Measurements from ENCODE around the gene KY.

KY gene

DNA sequence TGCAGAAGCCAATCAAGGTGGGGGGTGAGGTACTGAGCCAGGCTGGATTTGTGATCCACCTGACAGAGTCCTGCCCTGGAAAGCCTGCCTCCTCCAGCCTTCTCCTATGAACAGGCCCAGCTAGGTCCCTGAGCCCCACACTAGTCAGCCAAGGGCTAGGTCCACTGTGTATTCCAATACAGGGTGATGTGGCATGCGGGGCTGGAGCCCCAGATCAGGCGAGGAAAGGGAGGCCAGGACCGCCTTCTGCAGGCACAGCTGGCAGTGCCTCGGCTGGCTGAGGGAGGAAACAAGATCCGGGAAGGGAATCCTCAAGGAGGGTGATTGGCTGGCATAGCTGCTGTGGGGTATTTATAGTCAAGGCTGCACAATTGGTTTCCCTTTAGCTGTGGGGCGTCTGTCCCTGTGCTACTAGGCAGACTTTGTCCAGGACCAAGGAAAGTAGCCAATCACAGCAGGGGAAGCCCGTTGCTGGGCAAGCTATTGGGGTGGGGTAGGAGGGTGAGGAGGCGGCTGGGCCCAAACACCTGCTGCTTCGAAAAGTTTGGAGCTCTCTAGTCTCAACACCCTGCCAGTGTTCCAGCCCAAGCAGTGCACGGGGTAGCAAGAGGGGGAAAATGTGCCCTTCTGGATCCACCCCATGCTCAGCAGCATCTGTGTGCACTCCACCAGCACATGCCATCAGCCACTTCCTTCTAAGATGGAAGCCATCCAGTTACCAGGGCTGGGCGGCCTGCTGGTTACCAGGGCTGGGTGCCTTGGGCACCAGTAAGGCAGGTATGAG is 5.9 kb downstream of the KY start:
- no peaks in the 10 kb centered on the region for H3K36me3 ChIP-seq (ENCODE audit: insufficient read depth, low read length)
- no peak overlapping the region for H3K9ac ChIP-seq (ENCODE audit: low read depth, low read length)
- no peaks in the 10 kb centered on the region for H3K9me3 ChIP-seq (ENCODE audit: control insufficient read depth, insufficient read depth, low read length)
- H3K4me1 ChIP-seq (ENCODE audit: insufficient read depth, low read length): no peaks in the 10 kb centered on the region

DNA sequence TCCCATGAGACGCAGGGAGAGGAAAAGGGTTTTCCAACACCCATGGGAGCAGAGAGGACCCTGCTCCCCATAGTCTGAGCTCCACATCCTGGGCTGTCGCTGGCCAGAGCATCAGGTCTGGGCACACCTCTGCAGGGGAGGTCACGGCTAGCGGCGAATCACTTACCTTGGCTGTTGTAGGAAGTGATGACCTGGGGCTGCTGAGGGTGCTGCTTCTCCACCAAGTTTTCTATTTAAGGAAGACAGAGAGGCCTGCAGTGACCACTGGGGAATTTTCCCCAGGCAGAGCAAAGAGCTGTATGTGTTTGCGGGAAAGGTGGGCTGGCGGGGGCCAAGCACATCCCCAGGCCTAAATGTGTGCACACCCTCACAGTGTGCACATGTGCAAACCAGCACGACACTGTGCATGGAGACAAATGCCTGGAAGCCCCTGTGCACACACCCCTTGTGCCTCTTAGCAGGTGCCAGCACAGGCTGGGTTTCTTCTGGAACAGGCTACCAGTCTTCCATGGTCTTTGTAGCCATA is 7.6 kb downstream of the KY start:
- H3K9me3 ChIP-seq (ENCODE audit: control insufficient read depth, insufficient read depth, low read length): no peaks in the 10 kb centered on the region
- H3K9ac ChIP-seq (ENCODE audit: low read depth, low read length): no peak overlapping the region
- H3K36me3 ChIP-seq (ENCODE audit: insufficient read depth, low read length): no peaks in the 10 kb centered on the region
- no peaks in the 10 kb centered on the region for H3K4me1 ChIP-seq (ENCODE audit: insufficient read depth, low read length)

DNA sequence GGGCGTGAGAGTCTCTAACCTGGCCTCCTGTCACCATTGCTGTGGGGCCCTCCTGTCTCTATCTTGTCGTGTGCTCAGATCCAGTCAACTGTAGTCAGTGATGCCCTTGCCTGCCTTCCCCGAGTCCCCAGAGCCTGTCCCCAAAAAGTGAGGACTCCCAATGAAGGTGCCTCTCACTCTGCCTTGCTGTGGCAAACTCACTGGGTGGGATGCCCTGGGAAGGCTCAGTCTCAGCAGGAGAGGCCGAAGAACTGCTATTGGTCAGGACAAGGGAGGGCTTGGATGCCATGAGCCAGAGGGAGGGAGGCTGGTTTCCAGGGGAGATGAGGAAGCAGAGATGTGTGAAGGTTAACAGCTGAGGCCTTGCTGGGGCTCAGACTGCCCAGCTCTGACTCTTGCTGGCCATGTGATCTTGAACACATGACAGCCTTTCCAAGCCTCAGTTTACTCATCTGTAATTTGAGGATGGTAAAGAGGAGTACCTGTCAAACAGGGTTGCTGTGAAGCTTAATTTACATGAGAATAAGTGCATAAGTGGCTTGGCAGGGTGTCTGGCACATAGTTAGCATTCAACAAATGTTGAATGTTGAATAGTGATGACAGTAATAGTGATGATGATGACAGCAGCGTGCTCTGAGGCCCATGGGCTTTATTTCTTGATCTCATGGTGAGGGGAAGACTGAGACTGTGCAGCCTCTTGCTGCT is 8.2 kb downstream of the KY start:
- no peaks in the 10 kb centered on the region for H3K4me1 ChIP-seq (ENCODE audit: insufficient read depth, low read length)
- H3K9me3 ChIP-seq (ENCODE audit: control insufficient read depth, insufficient read depth, low read length): no peaks in the 10 kb centered on the region
- no peak overlapping the region for H3K9ac ChIP-seq (ENCODE audit: low read depth, low read length)
- no peaks in the 10 kb centered on the region for H3K36me3 ChIP-seq (ENCODE audit: insufficient read depth, low read length)

DNA sequence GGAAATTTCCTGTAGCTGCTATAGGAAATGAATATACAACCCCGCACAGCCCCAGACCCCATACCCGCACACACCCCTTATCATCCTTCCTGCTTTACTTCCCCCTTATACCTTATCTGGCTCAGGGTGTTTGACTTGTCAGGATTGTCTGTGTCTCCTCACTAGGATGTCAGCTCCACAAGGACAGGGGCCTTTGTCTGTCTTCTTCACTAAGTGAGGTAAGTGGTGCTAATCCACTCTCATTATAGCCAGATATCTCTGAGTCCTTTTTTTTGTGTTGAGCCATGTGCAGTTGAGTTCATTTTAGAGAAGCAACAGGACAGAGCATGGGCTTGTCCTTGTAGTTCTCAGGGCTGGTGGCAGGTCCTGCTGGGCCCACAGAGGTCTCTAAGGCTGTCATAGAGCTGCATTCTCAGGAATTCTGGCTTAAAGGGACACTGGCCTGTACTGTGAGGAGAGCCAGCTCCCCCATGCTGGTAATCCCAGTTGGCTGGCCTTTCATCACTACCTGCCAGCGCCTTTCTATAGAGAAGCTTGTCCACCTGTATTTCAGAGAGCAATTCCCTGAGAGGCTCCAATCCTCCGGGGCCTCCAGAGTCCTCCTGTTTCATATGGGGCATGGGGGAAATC is 9.0 kb downstream of the KY start:
- Histone ChIP-seq H3K9me3 (ENCODE audit: control insufficient read depth, insufficient read depth, low read length) (no peaks in the 10 kb centered on the region), H3K36me3 (ENCODE audit: insufficient read depth, low read length) (no peaks in the 10 kb centered on the region), H3K4me1 (ENCODE audit: insufficient read depth, low read length) (no peaks in the 10 kb centered on the region; the same call in 1 of the 2 replicates), H3K9ac (ENCODE audit: low read depth, low read length) (no peak overlapping the region)

DNA sequence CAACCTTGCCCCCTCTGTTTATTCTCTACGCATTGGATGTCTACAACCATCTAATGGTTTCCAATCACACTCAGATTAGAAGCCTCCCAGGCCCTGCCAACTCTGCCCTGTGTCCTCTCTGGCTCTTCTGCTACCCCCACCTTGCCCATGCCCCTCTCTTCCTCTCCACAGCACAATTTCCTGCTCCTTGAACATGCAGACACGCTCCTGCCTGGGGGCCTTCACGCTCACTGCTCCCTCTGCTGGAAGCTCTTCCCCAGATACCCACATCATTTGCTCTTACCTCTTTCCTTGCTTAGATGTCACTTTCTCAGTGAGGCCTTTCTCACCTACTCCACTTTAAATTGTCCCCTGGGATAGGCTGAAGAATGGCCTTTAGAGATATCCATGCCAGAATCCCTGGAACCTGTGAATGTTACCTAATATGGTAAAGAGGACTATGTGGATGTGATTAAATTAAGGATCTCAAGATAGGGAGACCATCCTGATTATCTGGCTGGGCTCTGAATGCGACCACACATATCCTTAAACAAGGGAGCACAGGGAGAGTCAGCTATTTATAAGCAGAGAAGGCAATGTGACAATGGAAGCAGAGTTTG is 9.9 kb downstream of the KY start:
- Histone ChIP-seq H3K9me3 (ENCODE audit: control insufficient read depth, insufficient read depth, low read length) (no peaks in the 10 kb centered on the region), H3K9ac (ENCODE audit: low read depth, low read length) (no peak overlapping the region), H3K36me3 (ENCODE audit: insufficient read depth, low read length) (no peaks in the 10 kb centered on the region), H3K4me1 (ENCODE audit: insufficient read depth, low read length) (no peaks in the 10 kb centered on the region; the same call in 1 of the 2 replicates)

DNA sequence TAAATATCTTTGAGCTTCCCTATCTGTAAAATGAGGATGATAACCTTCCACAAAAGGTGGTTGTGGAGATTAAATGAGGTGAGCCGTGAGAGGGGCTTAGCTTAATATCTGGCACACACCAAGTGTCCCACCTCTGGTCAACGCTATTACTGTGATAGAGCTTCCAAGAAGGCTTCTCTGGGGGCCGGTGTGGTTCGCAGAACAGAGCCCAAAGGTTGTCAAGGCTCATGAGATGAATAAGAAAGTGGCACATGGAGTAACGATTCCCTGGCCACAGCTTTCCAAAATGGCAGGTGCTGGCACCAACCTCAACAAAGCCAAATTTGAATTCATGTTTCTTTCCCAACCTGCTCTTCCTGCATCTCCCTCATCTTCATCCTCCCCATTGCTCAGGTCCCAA is 10.4 kb downstream of the KY start:
- Histone ChIP-seq H3K9me3 (ENCODE audit: control insufficient read depth, insufficient read depth, low read length) (no peaks in the 10 kb centered on the region), H3K36me3 (ENCODE audit: insufficient read depth, low read length) (no peaks in the 10 kb centered on the region), H3K4me1 (ENCODE audit: insufficient read depth, low read length) (no peaks in the 10 kb centered on the region; the same call in 1 of the 2 replicates), H3K9ac (ENCODE audit: low read depth, low read length) (no peak overlapping the region)

DNA sequence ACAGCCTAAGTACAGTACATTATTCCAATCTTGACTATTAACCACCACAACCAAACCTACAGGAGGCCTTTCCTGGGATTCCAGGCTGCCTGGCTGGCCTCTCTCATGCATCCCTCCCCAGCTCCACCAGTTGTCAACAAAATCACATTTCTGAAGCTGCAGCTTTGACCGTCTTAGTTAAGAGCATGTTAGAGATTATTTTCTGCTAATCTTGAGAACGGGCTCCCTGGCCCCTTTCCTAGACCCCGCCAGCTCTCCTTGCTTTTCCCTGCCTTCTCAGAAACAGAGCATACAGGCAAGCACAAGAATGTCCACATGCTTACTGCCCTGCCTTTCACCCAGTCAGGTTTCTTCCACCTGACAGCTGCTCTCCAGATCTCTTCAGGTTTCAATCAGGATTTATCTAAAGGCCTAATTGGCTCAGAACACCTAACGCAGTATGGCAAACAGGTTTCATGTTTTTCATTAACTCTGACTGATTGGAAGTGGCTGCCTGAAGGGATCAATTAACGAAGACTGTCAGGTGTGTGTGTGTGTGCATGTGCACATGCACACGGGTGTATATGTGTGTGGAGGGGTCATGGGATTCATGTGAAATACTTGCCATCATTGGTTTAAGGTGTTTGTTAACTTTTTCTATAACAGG is 12.3 kb downstream of the KY start:
- H3K4me1 ChIP-seq (ENCODE audit: insufficient read depth, low read length): no peaks in the 10 kb centered on the region; the same call in 1 of the 2 replicates
- H3K9me3 ChIP-seq (ENCODE audit: control insufficient read depth, insufficient read depth, low read length): no peaks in the 10 kb centered on the region
- H3K9ac ChIP-seq (ENCODE audit: low read depth, low read length): no peak overlapping the region
- H3K36me3 ChIP-seq (ENCODE audit: insufficient read depth, low read length): no peaks in the 10 kb centered on the region

DNA sequence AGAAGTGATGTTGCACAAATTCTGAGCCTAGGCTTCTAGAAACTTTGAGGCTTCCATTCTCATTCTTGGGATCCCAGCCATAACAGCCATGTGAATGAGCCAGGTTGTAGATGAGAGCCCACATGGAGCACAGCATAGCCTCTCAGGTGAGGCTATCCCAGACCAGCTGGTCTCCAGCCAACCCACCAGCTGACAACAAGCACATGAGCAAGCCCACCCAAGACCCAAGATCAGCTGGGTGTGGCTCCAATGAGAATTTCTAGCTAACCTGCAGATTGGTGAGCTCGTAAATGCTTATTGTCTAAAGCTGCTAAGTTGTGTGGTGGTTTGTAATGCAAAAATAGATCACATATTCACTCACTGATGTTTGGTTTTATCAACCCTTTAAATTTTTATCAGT is 14.4 kb downstream of the KY start:
- Histone ChIP-seq H3K9ac (ENCODE audit: low read depth, low read length) (no peak overlapping the region), H3K4me1 (ENCODE audit: insufficient read depth, low read length) (no peaks in the 10 kb centered on the region; the same call in 1 of the 2 replicates), H3K36me3 (ENCODE audit: insufficient read depth, low read length) (no peaks in the 10 kb centered on the region), H3K9me3 (ENCODE audit: control insufficient read depth, insufficient read depth, low read length) (no peaks in the 10 kb centered on the region)

DNA sequence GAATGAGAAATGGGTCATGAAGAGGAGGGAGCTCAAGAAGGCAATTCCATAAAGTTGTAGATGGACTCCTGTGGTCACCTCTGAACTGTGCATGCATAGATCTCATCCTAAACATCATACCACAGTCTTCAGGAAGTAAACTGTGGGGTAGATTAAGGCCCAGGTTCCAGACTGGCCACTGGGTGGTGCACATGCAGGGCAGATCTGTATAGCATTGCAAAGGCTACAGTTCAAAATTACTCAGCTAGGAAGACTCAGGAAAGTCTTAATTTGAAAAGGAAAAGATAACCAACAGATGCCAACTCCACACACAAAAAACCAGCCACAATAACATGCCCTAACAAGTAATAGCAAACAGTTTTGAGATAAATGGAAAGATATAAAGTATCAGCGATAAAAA is 20.3 kb downstream of the KY start:
- Histone ChIP-seq H3K9ac (ENCODE audit: low read depth, low read length) (no peak overlapping the region), H3K9me3 (ENCODE audit: control insufficient read depth, insufficient read depth, low read length) (no peaks in the 10 kb centered on the region; the same call in 1 of the 2 replicates), H3K4me1 (ENCODE audit: insufficient read depth, low read length) (no peaks in the 10 kb centered on the region), H3K36me3 (ENCODE audit: insufficient read depth, low read length) (no peaks in the 10 kb centered on the region)

DNA sequence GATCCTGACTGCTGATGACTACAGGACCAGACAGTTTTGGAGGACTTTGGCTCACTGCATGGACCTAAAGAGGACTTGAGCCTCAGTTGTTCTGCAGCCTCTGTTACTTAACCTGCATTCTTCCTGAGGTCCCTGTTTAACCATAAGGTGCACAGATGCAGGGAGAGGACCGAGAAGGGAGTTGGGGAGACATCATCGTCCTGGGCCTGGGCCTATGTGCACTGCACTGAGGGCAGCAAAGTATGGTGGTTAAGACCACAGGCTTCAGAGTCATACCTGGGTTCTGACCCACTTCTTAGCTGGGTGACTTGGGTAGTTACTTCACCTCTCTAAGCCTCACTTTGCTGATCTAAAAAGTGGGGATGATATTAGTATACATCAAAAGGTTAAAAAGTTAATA is 21.9 kb downstream of the KY start:
- Histone ChIP-seq H3K36me3 (ENCODE audit: insufficient read depth, low read length) (no peaks in the 10 kb centered on the region), H3K9me3 (ENCODE audit: control insufficient read depth, insufficient read depth, low read length) (no peaks in the 10 kb centered on the region; the same call in 1 of the 2 replicates), H3K9ac (ENCODE audit: low read depth, low read length) (no peak overlapping the region), H3K4me1 (ENCODE audit: insufficient read depth, low read length) (no peaks in the 10 kb centered on the region)

DNA sequence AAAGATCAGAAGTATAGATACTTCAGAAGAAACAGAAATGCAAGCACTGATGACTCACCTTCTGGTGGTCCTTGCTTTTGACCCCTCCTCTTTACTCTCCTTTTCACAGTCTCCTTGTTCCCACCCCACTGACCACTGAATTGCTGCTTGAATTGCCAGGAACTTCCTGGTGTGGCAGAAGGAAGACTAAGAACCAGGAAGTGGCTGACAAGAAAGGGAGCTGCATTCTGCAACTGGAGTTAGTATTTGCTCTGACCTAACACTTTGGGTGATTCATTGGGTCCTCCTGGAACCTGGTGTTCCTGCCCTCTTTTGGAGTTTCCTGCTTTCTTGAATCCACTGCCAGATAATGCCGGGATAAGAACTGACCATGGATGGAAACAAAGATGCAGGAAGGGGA is 23.0 kb downstream of the KY start:
- Histone ChIP-seq H3K36me3 (ENCODE audit: insufficient read depth, low read length) (no peaks in the 10 kb centered on the region), H3K4me1 (ENCODE audit: insufficient read depth, low read length) (no peaks in the 10 kb centered on the region), H3K9ac (ENCODE audit: low read depth, low read length) (no peak overlapping the region), H3K9me3 (ENCODE audit: control insufficient read depth, insufficient read depth, low read length) (no peaks in the 10 kb centered on the region; the same call in 1 of the 2 replicates)

DNA sequence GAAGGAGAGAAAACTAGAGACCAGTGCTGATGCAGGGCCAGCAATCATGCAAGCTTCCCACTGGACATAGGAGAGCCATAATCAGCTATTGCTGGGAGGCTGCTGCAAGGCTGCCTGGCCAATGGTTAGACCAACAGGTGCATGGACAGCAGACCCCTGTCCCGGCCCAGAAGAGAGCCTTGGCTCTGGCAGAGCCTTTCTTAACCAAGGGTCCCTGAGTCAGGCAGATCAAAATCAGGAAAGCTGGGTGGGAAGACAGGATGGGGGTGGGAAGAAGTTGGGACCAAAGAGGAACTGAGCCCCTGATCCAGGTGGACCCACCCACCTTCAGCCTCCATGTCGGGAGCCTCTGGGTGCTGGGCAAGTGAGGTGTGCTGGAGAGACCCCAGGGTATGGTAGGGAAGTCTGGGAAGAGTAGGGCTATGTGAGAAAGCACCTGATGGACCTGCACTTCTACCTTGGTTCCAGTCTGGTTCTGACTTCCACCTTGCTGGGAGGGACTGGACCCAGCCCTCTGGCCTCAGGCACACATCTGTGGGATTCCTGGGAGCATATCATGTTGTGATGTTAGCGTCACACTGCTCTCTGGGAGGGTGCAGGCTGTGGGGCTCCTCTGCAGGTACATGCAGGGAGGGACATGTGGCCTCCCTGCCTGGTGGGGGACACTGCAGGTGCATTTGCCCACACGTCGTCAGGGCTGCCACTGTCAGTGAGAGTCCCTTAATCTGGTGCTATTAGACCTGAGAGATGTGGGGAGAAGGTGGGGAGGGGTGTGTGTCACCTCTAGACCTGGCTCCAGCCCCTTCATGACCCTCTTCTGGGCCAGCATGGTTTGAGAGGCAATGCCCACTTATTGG is 24.7 kb downstream of the KY start:
- H3K4me1 ChIP-seq (ENCODE audit: insufficient read depth, low read length): no peaks in the 10 kb centered on the region

DNA sequence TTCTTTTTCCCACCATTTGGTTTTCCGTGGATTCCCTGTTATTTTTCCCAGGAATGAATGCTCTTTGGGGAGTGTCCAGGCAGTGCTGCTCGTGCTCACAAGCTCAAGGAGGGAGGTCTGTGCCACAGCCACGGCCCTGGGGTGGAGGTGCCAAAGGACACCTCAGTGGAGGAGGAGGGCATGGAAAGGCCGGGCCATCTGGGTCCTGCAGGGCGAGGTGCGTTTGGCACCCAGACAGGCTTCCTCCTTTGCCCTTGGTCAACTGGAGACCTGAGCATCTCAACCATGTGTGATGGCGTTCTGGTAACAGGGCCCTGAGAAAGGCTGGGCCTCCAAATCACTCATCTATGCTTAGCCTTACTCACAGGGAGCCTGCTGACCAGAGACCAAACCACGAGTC is 25.4 kb downstream of the KY start:
- Histone ChIP-seq H3K9me3 (ENCODE audit: control insufficient read depth, insufficient read depth, low read length) (no peaks in the 10 kb centered on the region; the same call in 1 of the 2 replicates), H3K4me1 (ENCODE audit: insufficient read depth, low read length) (no peaks in the 10 kb centered on the region), H3K9ac (ENCODE audit: low read depth, low read length) (no peak overlapping the region), H3K36me3 (ENCODE audit: insufficient read depth, low read length) (no peaks in the 10 kb centered on the region)

More for the DNA sequence above, 24.7 kb downstream of the KY start:
- Histone ChIP-seq H3K36me3 (ENCODE audit: insufficient read depth, low read length) (no peaks in the 10 kb centered on the region), H3K9ac (ENCODE audit: low read depth, low read length) (no peak overlapping the region), H3K9me3 (ENCODE audit: control insufficient read depth, insufficient read depth, low read length) (no peaks in the 10 kb centered on the region; the same call in 1 of the 2 replicates)

Measured in ES-I3 (cell line).